Choroid plexus epithelial cell (primary cell): ENCODE data around the gene SYTL2.

Source experiments
- DNase-seq: peaks from one replicate; pipeline ENCODE4 v3.0.0-alpha.2; 2010; ENCODE audit warnings: low read depth
- H3K4me3 ChIP-seq: 2 replicates; pipeline ENCODE4 v1.5.1; 2011; ENCODE audit warnings: low read depth, mild to moderate bottlenecking, control low read depth, low read length, moderate library complexity
- CTCF ChIP-seq: conservative IDR thresholded peaks from 2 replicates; pipeline ENCODE4 v1.5.1; 2011; ENCODE audit warnings: low read depth, mild to moderate bottlenecking, control low read depth, inconsistent platforms, low read length, moderate library complexity

SYTL2 gene

DNA sequence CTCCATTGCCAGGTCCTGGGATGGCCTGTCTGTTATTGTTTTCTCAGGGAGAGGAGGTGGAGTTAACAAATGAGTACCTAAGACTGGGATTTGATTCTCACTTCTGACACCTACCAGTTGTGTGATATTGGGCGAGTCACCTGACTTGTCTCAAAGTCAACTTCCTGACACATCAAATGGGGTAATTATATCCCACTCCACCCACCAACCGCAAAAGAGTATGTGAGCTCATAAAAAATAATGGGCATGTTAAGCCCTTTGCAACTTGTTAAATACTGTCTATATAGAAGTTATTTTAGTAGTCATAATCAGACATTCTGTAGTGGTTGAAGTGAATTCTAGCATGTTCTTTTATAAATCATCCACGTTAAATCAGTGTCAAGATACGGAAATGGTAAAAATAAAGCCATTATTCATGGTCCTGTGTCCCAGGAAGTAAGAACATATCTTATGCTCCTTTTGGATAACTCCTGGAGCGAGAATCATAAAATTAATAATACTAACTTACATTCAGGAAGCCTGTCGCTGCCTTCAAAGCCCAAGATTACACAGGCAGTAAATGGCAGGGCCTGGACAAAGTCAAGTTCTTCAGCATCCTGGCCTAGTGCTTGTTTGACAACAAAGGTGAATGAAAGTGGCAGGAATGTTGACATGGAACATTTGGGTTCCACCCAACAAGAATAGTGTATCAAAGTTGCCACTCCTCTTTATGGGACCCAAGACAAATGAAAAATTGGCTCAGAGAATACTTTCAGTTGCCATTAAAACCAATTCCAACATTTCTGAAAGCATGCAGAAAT, 54.3 kb downstream of the SYTL2 start:
- no peak for DNase-seq
- H3K4me3 ChIP-seq: no peak overlapping the region
- no peak for TF ChIP-seq CTCF

DNA sequence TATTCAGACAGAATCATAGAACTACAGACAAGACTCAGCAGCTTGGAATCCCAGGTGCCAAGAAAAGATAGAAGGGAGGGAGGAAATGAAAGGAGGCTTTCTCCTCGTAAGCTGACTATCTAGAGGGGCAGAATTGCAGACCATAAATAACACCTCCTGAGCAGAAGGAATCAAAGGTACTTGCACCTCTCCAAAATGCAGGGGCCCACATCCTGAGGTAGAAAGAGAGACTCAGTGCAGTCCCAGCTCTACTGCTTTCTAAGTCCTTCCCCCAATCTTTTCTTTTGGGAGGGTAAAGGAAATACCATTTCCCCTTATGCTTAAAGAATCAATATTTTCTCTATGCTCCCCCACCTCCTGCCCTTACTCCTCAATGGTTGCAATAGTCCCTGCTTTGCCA, 55.2 kb downstream of the SYTL2 start:
- TF ChIP-seq CTCF: no peak
- no peak for DNase-seq
- H3K4me3 ChIP-seq: no peak overlapping the region

DNA sequence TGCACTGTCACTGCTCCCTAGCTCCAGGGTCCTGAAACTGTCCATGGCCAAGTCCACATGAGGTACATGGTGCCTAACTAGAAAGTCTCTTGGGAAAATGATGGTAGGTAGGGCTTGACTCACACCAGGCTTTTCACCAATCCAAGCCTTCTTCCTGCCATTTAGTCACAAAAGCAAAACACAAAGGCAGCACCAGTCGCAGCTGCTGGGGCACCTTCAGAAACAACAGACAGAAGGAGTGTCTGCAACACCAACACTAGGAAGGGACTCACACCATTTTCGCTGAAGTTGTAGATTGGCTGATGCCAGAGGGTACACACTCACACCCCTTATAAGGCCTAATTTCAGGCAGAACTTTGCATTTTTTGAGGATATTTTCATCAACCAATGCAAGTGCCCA, 55.7 kb downstream of the SYTL2 start:
- no peak overlapping the region for H3K4me3 ChIP-seq
- no peak for TF ChIP-seq CTCF
- DNase-seq: no peak

DNA sequence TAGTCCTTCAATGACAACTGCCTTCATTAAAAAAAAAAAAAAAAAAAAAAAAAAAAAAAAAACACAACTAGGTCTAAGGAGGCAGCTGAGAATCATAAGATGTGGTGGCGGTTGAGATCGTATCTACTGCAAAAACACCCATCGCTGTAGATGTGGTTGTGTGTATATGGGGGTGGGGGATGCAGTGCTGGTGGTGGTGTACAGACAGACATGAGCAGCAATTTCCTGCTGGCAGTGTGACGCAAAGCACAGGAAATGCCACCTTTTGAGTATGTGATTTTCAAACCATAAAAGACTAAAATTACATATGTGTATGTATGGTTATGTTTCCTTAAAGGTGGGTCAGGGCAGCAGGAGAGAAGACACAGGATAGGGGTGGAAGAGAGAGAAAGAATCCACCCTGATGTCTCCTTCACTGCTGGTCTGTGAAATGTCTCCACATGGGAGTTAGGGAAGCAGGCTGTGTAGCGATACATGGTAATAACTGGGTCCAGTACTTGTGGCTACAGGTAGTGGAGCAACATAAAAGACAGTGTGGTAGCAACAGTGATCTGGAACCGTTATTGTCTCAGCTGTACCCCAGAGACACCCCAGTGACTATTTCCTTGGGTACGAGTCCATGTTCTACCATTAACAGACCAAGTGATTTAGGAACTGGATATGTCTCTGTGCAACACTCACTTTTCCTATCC, 57.9 kb downstream of the SYTL2 start:
- no peak overlapping the region for H3K4me3 ChIP-seq
- no peak for TF ChIP-seq CTCF
- no peak for DNase-seq

DNA sequence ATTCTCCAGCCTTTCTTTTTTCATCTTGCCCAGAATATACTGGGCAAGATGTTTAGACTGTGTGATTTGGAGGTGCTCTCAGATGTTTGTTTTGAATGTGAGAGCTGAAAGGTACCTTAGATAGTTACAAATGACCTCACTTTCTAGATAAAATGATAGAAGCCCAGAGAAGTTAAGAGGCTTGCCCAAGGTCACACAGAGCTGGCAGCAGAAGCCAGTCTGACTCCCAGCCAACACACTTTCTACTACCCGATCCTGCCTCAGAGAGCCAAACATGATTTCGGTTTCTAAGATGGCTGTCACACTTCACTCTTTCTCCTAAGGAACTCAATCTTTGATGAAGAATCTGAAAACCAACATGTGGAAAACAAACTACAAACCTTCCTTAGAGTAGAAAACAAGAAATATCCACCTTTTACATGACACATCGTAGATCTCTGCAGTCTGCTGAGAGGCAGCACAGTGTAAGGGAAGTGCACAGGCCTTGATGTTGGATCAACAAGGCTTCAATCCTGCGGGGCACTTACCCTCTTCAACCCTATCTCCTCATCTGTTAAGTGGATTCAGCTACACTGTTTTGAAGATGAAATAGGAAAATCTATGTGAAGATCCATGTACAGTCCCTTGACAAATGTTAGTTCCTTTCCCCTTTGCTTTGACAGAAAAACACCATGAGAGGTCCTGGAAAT, 58.6 kb downstream of the SYTL2 start:
- H3K4me3 ChIP-seq: no peak overlapping the region
- DNase-seq: no peak
- no peak for TF ChIP-seq CTCF

DNA sequence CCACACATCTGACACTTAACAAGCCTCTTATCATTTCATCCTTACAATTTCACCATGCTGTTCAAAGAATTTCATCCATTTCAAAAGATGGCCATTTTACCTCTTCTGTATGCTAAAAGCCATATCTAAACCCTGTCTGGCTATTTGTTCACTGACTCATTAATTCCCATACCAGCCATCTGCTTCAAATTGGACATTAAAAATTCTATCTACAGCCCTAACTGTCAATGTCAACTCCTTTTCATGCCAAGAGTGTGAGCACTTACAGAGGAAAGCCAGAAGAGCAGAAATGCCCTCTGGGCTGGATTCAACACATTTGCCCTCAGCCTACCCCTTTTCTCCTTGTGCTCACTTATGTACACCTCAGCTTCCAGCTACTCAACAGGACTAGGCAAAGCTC, 59.2 kb downstream of the SYTL2 start:
- no peak overlapping the region for H3K4me3 ChIP-seq
- TF ChIP-seq CTCF: no peak
- no peak for DNase-seq
